HepG2 (cell line): Measurements from ENCODE around the gene DYNC2LI1. TPM values are rescaled to one million over a fixed set of nuclear protein-coding genes. Genes with fewer than 3 reads are reported as not detected.

Experiments used
- CBFB ChIP-seq: sonication (generic); formaldehyde crosslinking; IDR thresholded peaks from 2 replicates; pipeline ENCODE4 v1.4.0; 2020; ENCODE audit warnings: missing genetic modification reagents
- DDIT3 ChIP-seq: sonication (generic); formaldehyde crosslinking; IDR thresholded peaks from 2 replicates; pipeline ENCODE4 v1.4.0; 2020; ENCODE audit warnings: mild to moderate bottlenecking, missing genetic modification reagents
- DNMT3B ChIP-seq: conservative IDR thresholded peaks from 2 replicates; pipeline ENCODE4 v1.6.1; 2016; ENCODE audit warnings: missing biosample characterization, control low read depth
- GATAD1 ChIP-seq: IDR thresholded peaks from 2 replicates; pipeline ENCODE4 v1.6.1; 2016; ENCODE audit warnings: missing genetic modification reagents, missing compliant biosample characterization
- HNRNPLL ChIP-seq: fragments of 200-400 bp; formaldehyde crosslinking; IDR thresholded peaks from 2 replicates; pipeline ENCODE4 v1.6.1; 2017; ENCODE audit warnings: mild to moderate bottlenecking, low read depth, low read length; ENCODE audit not compliant: poor library complexity, severe bottlenecking
- IRX3 ChIP-seq: sonication (generic); formaldehyde crosslinking; IDR thresholded peaks from 2 replicates; pipeline ENCODE4 v1.8.1; 2023; ENCODE audit warnings: mild to moderate bottlenecking, low read depth, missing genetic modification reagents, borderline replicate concordance
- MIER2 ChIP-seq: IDR thresholded peaks from 2 replicates; pipeline ENCODE4 v1.6.1; 2016; ENCODE audit warnings: missing biosample characterization, missing genetic modification reagents
- MZF1 ChIP-seq: sonication (generic); formaldehyde crosslinking; IDR thresholded peaks from 2 replicates; pipeline ENCODE4 v1.8.1; 2023; ENCODE audit warnings: mild to moderate bottlenecking, missing genetic modification reagents, borderline replicate concordance
- NFE2L2 ChIP-seq: fragments of 150-350 bp; IDR thresholded peaks from 2 replicates; pipeline ENCODE4 v1.6.1; 2014; ENCODE audit warnings: low read length
- PLRG1 ChIP-seq: fragments of 450-650 bp; conservative IDR thresholded peaks from 2 replicates; pipeline ENCODE4 v1.6.1; 2016
- RFXANK ChIP-seq: IDR thresholded peaks from 2 replicates; pipeline ENCODE4 v1.6.1; 2016
- RNF219 ChIP-seq: sonication (generic); formaldehyde crosslinking; IDR thresholded peaks from 2 replicates; pipeline ENCODE4 v1.5.0; 2020; ENCODE audit warnings: mild to moderate bottlenecking, missing genetic modification reagents
- ZNF12 ChIP-seq: sonication (generic); formaldehyde crosslinking; IDR thresholded peaks from 2 replicates; pipeline ENCODE4 v1.5.0; 2020; ENCODE audit warnings: missing genetic modification reagents
- ZNF138 ChIP-seq: sonication (generic); formaldehyde crosslinking; IDR thresholded peaks from 2 replicates; pipeline ENCODE4 v1.5.0; 2020; ENCODE audit warnings: mild to moderate bottlenecking, low read depth, missing genetic modification reagents
- ZNF329 ChIP-seq: sonication (generic); formaldehyde crosslinking; IDR thresholded peaks from 2 replicates; pipeline ENCODE4 v1.9.0; 2021; ENCODE audit warnings: low read depth, mild to moderate bottlenecking, missing genetic modification reagents
- ZNF407 ChIP-seq: sonication (generic); formaldehyde crosslinking; IDR thresholded peaks from one replicate; pipeline ENCODE4 v1.5.1; 2020; ENCODE audit warnings: mild to moderate bottlenecking, missing genetic modification reagents; ENCODE audit errors: not compliant biosample characterization
- ZNF446 ChIP-seq: sonication (generic); formaldehyde crosslinking; IDR thresholded peaks from 2 replicates; pipeline ENCODE4 v1.5.0; 2020; ENCODE audit warnings: mild to moderate bottlenecking, missing genetic modification reagents
- ZNF484 ChIP-seq: sonication (generic); formaldehyde crosslinking; IDR thresholded peaks from 2 replicates; pipeline ENCODE4 v1.5.1; 2020; ENCODE audit warnings: mild to moderate bottlenecking, low read depth, missing genetic modification reagents, borderline replicate concordance
- ZNF784 ChIP-seq: sonication (generic); formaldehyde crosslinking; IDR thresholded peaks from 2 replicates; pipeline ENCODE4 v1.5.1; 2020; ENCODE audit warnings: missing genetic modification reagents, mild to moderate bottlenecking, borderline replicate concordance
- polyA plus RNA-seq, 8 experiments: library from polyadenylated mRNA; depleted of rRNA in 3 of 8; stranded (reverse) in 7 of 8; unstranded in 1 of 8; fragments of >200 nt; fragmentation: Illumina TruSeq in 4 of 8; extraction: Trizol in 4 of 8; gene quantifications; 2 replicates each; pipeline versions ENCODE4 v1.2.1 to v1.2.3, GENCODE V29; 2011 to 2016; ENCODE audit warnings: low read depth in 4 of 8, missing spikeins in 1 of 8, mixed read lengths in 1 of 8; ENCODE audit not compliant: insufficient read depth in 1 of 8
- total RNA-seq, 5 experiments: library from RNA; depleted of rRNA; stranded (reverse); fragments of >200 nt; fragmentation: Illumina TruSeq; extraction: Trizol; gene quantifications; 2 replicates each; pipeline ENCODE4 v1.2.3, GENCODE V29; 2016; ENCODE audit warnings: low read depth in 1 of 5

DYNC2LI1 gene
- total and polyA plus RNA-seq, 2 of the 13 experiments (the other 11 are each of a cell fraction or from before 2014, with no cell fraction given): 16.9 to 23.2 TPM

GRCh38 chr2:43838560-43839267 is 64.9 kb downstream of the DYNC2LI1 start, which contains the start of the genes ABCG5 and ABCG8 (continued):
- TF ChIP-seq NFE2L2 (no peak), ZNF446 (CRISPR knock-in tag) (peak; percentile 86; the same call in 1 of the 2 replicates), MIER2 (no peak), GATAD1 (peak; percentile 89), ZNF407 (no peak), ZNF12 (no peak; the same call in 1 of the 2 replicates), ZNF484 (no peak), DNMT3B (CRISPR knock-in tag) (no peak), ZNF138 (CRISPR knock-in tag) (peak; percentile 48; the same call in 1 of the 2 replicates), RNF219 (CRISPR knock-in tag) (no peak), DDIT3 (CRISPR knock-in tag) (no peak), RFXANK (CRISPR knock-in tag) (no peak), PLRG1 (no peak), IRX3 (CRISPR knock-in tag) (no peak), MZF1 (CRISPR knock-in tag) (peak; percentile 6; the same call in 1 of the 2 replicates), CBFB (peak; percentile 30; the same call in 1 of the 2 replicates), ZNF784 (CRISPR knock-in tag) (peak; percentile 51; the same call in 1 of the 2 replicates), ZNF329 (no peak), HNRNPLL (no peak)
